ENCODE measurements around the gene DNAJC4.
"Not testable (repeated sequence)": the region's sequence is repeated elsewhere in the genome, so short reads cannot be mapped to it uniquely, and the experiment has no call there.

The DNAJC4 gene

GRCh38 chr11:64246621-64246870, 16.2 kb downstream of the DNAJC4 start:
- DNase-seq: not testable (repeated sequence)

GRCh38 chr11:64246871-64247728, 16.8 kb downstream of the DNAJC4 start, which contains the start of gene PPP1R14B:
TSS of gene PPP1R14B (minus strand) at chr11:64246943. CDS start at chr11:64246673, 270 bp downstream.
- DNase-seq: peak; percentile 72

GRCh38 chr11:64247729-64248531, 17.6 kb downstream of the DNAJC4 start:
- no peak for DNase-seq

- no peak for DNase-seq
These were observed 18.2 kb downstream of the DNAJC4 start for GRCh38 chr11:64248578-64248977.

- no peak for DNase-seq
These were observed 18.7 kb downstream of the DNAJC4 start for GRCh38 chr11:64249038-64249437.

- no peak for DNase-seq
These were observed 19.4 kb downstream of the DNAJC4 start for GRCh38 chr11:64249563-64250414.

- DNase-seq: no peak
These were observed 20.2 kb downstream of the DNAJC4 start for GRCh38 chr11:64250415-64251015.

GRCh38 chr11:64251016-64251752, 20.8 kb downstream of the DNAJC4 start, which contains the start of gene PLCB3:
TSS of gene PLCB3 (plus strand) at chr11:64251530. CDS start at chr11:64251650, 120 bp downstream.
- peak; percentile 59 for DNase-seq

- no peak for DNase-seq
These were observed 21.3 kb downstream of the DNAJC4 start for GRCh38 chr11:64251753-64252002.

GRCh38 chr11:64252003-64252872, 21.9 kb downstream of the DNAJC4 start:
- no peak for DNase-seq

- no peak for DNase-seq
These were observed 22.7 kb downstream of the DNAJC4 start for GRCh38 chr11:64253043-64253442.

- no peak for DNase-seq
These were observed 23.1 kb downstream of the DNAJC4 start for GRCh38 chr11:64253481-64253880.

GRCh38 chr11:64254326-64254725, 24.0 kb downstream of the DNAJC4 start:
- no peak for DNase-seq

- no peak for DNase-seq
These were observed 25.1 kb downstream of the DNAJC4 start for GRCh38 chr11:64255135-64256128.

GRCh38 chr11:64256300-64256699, 26.0 kb downstream of the DNAJC4 start:
- DNase-seq: no peak

GRCh38 chr11:64258356-64258755, 28.0 kb downstream of the DNAJC4 start:
- no peak for DNase-seq

GRCh38 chr11:64258946-64259532, 28.7 kb downstream of the DNAJC4 start:
- DNase-seq: no peak

- no peak for DNase-seq
These were observed 29.3 kb downstream of the DNAJC4 start for GRCh38 chr11:64259533-64260067.

GRCh38 chr11:64260147-64260708, 29.9 kb downstream of the DNAJC4 start:
- DNase-seq: no peak
